HEK293T (cell line): ENCODE results near the gene TMEM273.

ENCODE experiments used
- CTCF ChIA-PET: fragments of 350-600 bp; formaldehyde crosslinking; extraction: SDS; loops from one replicate; lab custom pipeline; 2021; ENCODE audit warnings: antibody characterized with exemption, inconsistent platforms; lab: Yijun Ruan, JAX
- POLR2A ChIA-PET: fragments of 350-600 bp; formaldehyde crosslinking; extraction: SDS; loops from one replicate; lab custom pipeline; 2020; ENCODE audit warnings: antibody characterized with exemption, inconsistent platforms; lab: Yijun Ruan, JAX
- DNase-seq: peaks from one replicate; pipeline ENCODE4 v3.0.0; 2012; ENCODE audit warnings: mixed read lengths; ENCODE audit errors: extremely low spot score
- ARNT ChIP-seq: fragments of 450-650 bp; IDR thresholded peaks from 2 replicates; pipeline ENCODE4 v1.6.1; 2017; ENCODE audit warnings: mild to moderate bottlenecking
- BHLHE40 ChIP-seq: fragments of 450-650 bp; IDR thresholded peaks from 2 replicates; pipeline ENCODE4 v1.6.1; 2016; ENCODE audit warnings: mild to moderate bottlenecking, moderate library complexity, borderline replicate concordance
- CTBP1 ChIP-seq: fragments of 450-650 bp; IDR thresholded peaks from 2 replicates; pipeline ENCODE4 v1.6.1; 2016; ENCODE audit warnings: borderline replicate concordance
- ELF4 ChIP-seq: fragments of 450-650 bp; IDR thresholded peaks from 2 replicates; pipeline ENCODE4 v1.6.1; 2017; ENCODE audit warnings: antibody characterized with exemption
- FOXA1 ChIP-seq: fragments of 450-650 bp; IDR thresholded peaks from 2 replicates; pipeline ENCODE4 v1.6.1; 2016; ENCODE audit warnings: mild to moderate bottlenecking
- FOXK2 ChIP-seq: fragments of 450-650 bp; IDR thresholded peaks from 2 replicates; pipeline ENCODE4 v1.6.1; 2016; ENCODE audit warnings: mild to moderate bottlenecking
- FOXM1 ChIP-seq: fragments of 450-650 bp; IDR thresholded peaks from 2 replicates; pipeline ENCODE4 v1.6.1; 2017; ENCODE audit warnings: mild to moderate bottlenecking, borderline replicate concordance
- HDGF ChIP-seq: fragments of 450-650 bp; IDR thresholded peaks from 2 replicates; pipeline ENCODE4 v1.6.1; 2017; ENCODE audit warnings: antibody characterized with exemption, borderline replicate concordance
- L3MBTL2 ChIP-seq: fragments of 450-650 bp; conservative IDR thresholded peaks from 2 replicates; pipeline ENCODE4 v1.6.1; 2016; ENCODE audit warnings: mild to moderate bottlenecking
- LEF1 ChIP-seq: fragments of 450-650 bp; IDR thresholded peaks from 2 replicates; pipeline ENCODE4 v1.6.1; 2017; ENCODE audit warnings: mild to moderate bottlenecking, borderline replicate concordance
- NFRKB ChIP-seq: fragments of 450-650 bp; IDR thresholded peaks from 2 replicates; pipeline ENCODE4 v1.6.1; 2016; ENCODE audit warnings: mild to moderate bottlenecking, moderate library complexity
- SP1 ChIP-seq: fragments of 450-650 bp; IDR thresholded peaks from 2 replicates; pipeline ENCODE4 v1.6.1; 2017
- SUZ12 ChIP-seq: fragments of 450-650 bp; IDR thresholded peaks from 2 replicates; pipeline ENCODE4 v1.6.1; 2016; ENCODE audit warnings: mild to moderate bottlenecking
- TARDBP ChIP-seq: fragments of 450-650 bp; IDR thresholded peaks from 2 replicates; pipeline ENCODE4 v1.6.1; 2016
- ZNF384 ChIP-seq: fragments of 450-650 bp; IDR thresholded peaks from 2 replicates; pipeline ENCODE4 v1.6.1; 2016
- TF ChIP-seq, protein P1 (sequence below): fragments of 450-650 bp; IDR thresholded peaks from 2 replicates; pipeline ENCODE4 v1.6.1; 2016

The TMEM273 gene

DNA sequence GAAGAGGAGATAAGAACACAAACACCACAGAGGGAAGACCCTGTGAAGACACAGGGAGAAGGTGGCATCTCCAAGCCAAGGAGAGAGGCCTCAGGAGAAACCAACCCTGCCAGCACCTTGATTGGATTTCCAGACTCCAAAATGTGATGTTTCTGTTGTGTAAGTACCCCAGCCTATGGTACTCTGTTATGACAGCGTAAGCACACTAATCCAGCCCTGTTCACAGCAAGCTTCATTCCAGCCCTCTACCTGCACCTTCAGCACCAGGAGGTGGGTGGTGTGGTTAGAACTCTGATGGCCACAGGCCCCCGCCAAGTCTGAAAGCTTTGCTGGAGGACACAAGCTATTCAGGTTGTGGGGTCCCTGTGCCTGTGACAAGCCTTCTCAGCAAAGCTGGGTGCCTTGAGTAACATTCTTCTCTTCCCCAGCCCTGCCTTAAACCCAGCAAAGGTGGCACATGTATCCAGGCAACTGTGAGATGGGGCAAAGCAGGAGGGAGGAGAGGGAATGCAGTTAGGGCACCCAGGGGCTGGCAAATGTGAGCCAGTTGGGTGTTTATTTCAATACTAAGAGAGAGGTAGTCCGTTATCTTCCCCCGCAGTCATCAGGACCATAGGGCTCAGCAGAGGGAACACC is 77.4 kb downstream of the TMEM273 start:
- TF ChIP-seq NFRKB (no peak), BHLHE40 (no peak), LEF1 (no peak), ZNF384 (no peak), ARNT (no peak), ELF4 (no peak), TARDBP (no peak), SUZ12 (no peak), FOXK2 (no peak), L3MBTL2 (no peak), HDGF (no peak), FOXA1 (no peak), CTBP1 (no peak), SP1 (no peak)
- TF ChIP-seq, protein P1, sequence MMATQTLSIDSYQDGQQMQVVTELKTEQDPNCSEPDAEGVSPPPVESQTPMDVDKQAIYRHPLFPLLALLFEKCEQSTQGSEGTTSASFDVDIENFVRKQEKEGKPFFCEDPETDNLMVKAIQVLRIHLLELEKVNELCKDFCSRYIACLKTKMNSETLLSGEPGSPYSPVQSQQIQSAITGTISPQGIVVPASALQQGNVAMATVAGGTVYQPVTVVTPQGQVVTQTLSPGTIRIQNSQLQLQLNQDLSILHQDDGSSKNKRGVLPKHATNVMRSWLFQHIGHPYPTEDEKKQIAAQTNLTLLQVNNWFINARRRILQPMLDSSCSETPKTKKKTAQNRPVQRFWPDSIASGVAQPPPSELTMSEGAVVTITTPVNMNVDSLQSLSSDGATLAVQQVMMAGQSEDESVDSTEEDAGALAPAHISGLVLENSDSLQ: no peak
- ChIA-PET CTCF (no interaction called here), POLR2A (no interaction called here)
- DNase-seq: no peak

DNA sequence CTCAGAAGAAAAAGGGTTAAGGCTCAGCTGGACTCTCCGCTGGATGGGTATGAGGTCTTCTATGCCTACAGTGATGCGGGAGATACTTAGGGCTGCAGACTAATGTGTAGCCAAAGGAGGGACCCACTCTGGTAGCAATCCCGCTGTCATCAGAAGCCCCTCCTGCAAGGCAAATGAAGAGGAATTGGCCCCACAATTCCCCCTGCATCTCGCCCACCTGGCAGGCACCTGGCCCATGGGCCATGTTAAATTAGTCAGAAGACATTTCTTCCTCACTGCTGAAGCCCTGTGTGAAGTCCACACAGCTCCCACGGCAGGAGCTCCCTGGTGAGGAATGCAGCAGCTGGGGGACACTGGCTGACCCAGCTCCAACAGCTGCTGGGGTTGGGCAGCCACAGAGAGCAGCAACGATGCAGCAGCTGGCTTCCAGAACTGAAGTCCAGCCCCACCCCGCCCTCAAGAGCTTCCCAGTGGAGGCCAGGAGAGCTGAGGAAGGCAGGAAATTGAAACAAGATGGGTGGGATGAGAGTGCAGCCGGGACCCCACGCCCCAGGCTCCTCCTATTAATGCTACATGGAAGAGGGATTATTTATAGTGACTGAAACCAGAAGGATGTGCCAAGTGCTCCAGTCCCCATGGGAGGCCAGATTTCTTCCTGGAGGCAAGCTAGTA is 78.4 kb downstream of the TMEM273 start:
- TF ChIP-seq, protein P1: no peak
- TF ChIP-seq BHLHE40: no peak
- no peak for TF ChIP-seq L3MBTL2
- TF ChIP-seq LEF1: no peak
- no peak for TF ChIP-seq HDGF
- no peak for TF ChIP-seq SP1
- TF ChIP-seq TARDBP: no peak
- ChIA-PET POLR2A (no interaction called here), CTCF (no interaction called here)
- DNase-seq: no peak

DNA sequence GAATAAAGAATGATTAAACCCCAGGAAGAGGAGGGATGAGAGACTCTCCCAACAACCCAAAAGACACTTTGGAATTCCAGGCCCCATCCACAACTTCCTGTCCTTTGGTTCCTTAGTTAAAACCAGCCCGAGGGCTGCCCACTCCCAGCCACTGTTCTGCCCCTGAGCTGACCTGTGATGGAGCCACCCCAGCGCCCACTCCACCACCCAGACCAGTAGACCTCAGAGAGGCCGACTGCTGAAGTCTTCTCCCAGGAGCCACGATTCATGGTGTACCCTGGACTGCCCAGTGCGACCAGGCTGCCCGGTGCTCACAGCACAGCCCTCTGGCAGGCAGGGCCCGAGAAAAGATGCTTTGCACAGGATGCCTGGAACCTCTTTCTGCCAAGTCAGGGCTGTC is 79.5 kb downstream of the TMEM273 start:
- POLR2A ChIA-PET: no interaction called here
- TF ChIP-seq ARNT: no peak
- no peak for TF ChIP-seq FOXM1
- TF ChIP-seq HDGF: no peak
- no peak for TF ChIP-seq SUZ12
- TF ChIP-seq TARDBP: no peak
- TF ChIP-seq NFRKB: no peak
- TF ChIP-seq, protein P1: no peak
- TF ChIP-seq ELF4: no peak
- CTCF ChIA-PET: no interaction called here
- no peak for DNase-seq

DNA sequence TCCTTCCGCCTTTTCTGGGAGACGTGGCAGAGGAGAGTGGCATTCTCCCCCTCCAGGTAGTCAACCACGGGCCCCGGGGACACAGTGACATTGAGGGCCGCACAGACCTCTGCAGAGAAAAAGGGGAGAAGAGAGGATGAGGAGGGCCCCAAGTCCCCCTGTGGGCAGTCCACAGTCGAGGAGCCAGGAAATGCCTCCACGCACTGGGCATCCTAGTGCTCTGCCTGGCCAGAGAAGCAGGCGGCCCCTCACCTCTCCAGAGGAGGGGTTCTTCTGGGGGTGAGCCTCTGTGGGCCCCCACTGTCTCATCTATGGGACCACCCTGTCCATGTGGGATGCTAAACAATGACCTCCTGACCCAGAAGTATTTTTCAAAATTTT is 80.3 kb downstream of the TMEM273 start:
- no peak for TF ChIP-seq ZNF384
- TF ChIP-seq FOXA1: no peak
- TF ChIP-seq TARDBP: no peak
- no peak for TF ChIP-seq SUZ12
- TF ChIP-seq CTBP1: no peak
- no peak for TF ChIP-seq FOXK2
- no peak for TF ChIP-seq L3MBTL2
- no peak for TF ChIP-seq HDGF
- TF ChIP-seq, protein P1: no peak
- no peak for TF ChIP-seq NFRKB
- no peak for TF ChIP-seq BHLHE40
- CTCF ChIA-PET: no interaction called here
- POLR2A ChIA-PET: no interaction called here

DNA sequence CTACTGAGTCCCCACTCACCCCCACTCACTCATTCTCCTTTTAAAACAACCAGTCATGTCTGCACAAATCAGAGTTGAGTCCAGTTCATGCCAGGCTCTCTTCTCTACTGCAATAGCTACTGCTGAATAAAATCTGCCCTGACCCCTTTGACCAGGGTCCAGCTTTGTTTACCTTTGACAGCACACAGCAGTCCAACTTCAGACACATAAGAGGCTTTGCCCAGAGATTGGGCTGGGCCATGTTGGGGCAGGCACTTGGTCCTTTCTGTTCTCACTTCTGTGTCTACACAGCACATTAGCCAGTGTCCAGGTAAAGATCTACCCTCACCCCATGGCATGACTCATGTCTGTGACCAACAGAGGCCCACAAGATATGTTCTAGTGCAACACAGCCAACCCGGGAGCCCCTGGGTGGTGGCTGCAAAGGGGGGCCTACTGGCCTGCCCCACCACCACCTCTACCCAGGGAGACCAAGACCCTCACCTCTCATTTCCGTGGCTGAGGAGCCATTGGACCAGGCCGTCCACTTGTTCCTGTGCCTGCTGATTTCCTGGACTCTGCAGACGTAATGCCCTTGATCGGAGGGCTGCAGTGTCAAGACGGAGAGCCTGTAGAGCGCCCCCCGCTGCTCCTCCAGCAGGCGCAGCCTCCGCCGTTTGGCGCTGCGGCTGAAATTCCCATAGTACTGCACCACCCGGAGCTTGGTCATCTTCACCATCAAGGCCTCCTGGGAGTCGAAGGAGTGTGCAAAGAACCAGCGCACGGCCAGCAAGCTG is 80.9 kb downstream of the TMEM273 start:
- TF ChIP-seq SUZ12 (no peak), ZNF384 (no peak), BHLHE40 (no peak), FOXA1 (no peak), TARDBP (no peak)
- DNase-seq: no peak
- ChIA-PET POLR2A (no interaction called here), CTCF (no interaction called here)

More for the DNA sequence above, 80.3 kb downstream of the TMEM273 start:
- no peak for DNase-seq
